ENCODE results near the gene VGLL3. TPM values are rescaled to one million over a fixed set of nuclear protein-coding genes. Genes with fewer than 3 reads are reported as not detected.
A peak's percentile ranks its signal among the peaks of the same experiment; 100 is the strongest.

The VGLL3 gene
- total RNA-seq, 1 donor from 2014 or later, result 1.1 TPM

- no peak for TF ChIP-seq CTCF (IDR thresholded peaks at IDR 0.05; ENCODE audit: insufficient read depth, low read length, severe bottlenecking)
- no peak for FAIRE-seq
- no peak for DNase-seq (ENCODE audit: low read depth)
- no peaks in the 10 kb centered on the region for H3K27me3 ChIP-seq (ENCODE audit: control insufficient read depth, insufficient read depth, low read length)
- no peaks in the 10 kb centered on the region for H3K36me3 ChIP-seq (ENCODE audit: control insufficient read depth, insufficient read depth, low read length)
- no peak overlapping the region for H3K4me3 ChIP-seq (ENCODE audit: low read depth, low read length)
Measured at GRCh38 chr3:86989006-86989405, 1.9 kb downstream of the VGLL3 start.

GRCh38 chr3:86988235-86988634 is 2.7 kb downstream of the VGLL3 start:
- Histone ChIP-seq H3K36me3 (ENCODE audit: control insufficient read depth, insufficient read depth, low read length) (no peaks in the 10 kb centered on the region), H3K27me3 (ENCODE audit: control insufficient read depth, insufficient read depth, low read length) (no peaks in the 10 kb centered on the region), H3K4me3 (ENCODE audit: low read depth, low read length) (no peak overlapping the region)
- FAIRE-seq, result no peak
- DNase-seq (ENCODE audit: low read depth), result peak; percentile 92
- no peak for TF ChIP-seq CTCF (IDR thresholded peaks at IDR 0.05; ENCODE audit: insufficient read depth, low read length, severe bottlenecking)

GRCh38 chr3:86987421-86987715 is 3.6 kb downstream of the VGLL3 start:
- DNase-seq (ENCODE audit: low read depth), result no peak
- FAIRE-seq, result no peak
- TF ChIP-seq CTCF (IDR thresholded peaks at IDR 0.05; ENCODE audit: insufficient read depth, low read length, severe bottlenecking), result no peak
- Histone ChIP-seq H3K27me3 (ENCODE audit: control insufficient read depth, insufficient read depth, low read length) (no peaks in the 10 kb centered on the region), H3K36me3 (ENCODE audit: control insufficient read depth, insufficient read depth, low read length) (no peaks in the 10 kb centered on the region), H3K4me3 (ENCODE audit: low read depth, low read length) (no peak overlapping the region)

- no peak for TF ChIP-seq CTCF (IDR thresholded peaks at IDR 0.05; ENCODE audit: insufficient read depth, low read length, severe bottlenecking)
- DNase-seq (ENCODE audit: low read depth) (peak; percentile 46), FAIRE-seq (no peak)
- H3K36me3 ChIP-seq (ENCODE audit: control insufficient read depth, insufficient read depth, low read length), result no peaks in the 10 kb centered on the region
- H3K27me3 ChIP-seq (ENCODE audit: control insufficient read depth, insufficient read depth, low read length), result no peaks in the 10 kb centered on the region
- no peak overlapping the region for H3K4me3 ChIP-seq (ENCODE audit: low read depth, low read length)
Measured at GRCh38 chr3:86986671-86987420, 4.1 kb downstream of the VGLL3 start.

- H3K36me3 ChIP-seq (ENCODE audit: control insufficient read depth, insufficient read depth, low read length), result no peaks in the 10 kb centered on the region
- no peak for FAIRE-seq
Measured at GRCh38 chr3:86985181-86985826, 5.6 kb downstream of the VGLL3 start.

More at GRCh38 chr3:86985181-86985826, 5.6 kb downstream of the VGLL3 start:
- no peak for DNase-seq (ENCODE audit: low read depth)
- no peak for TF ChIP-seq CTCF (IDR thresholded peaks at IDR 0.05; ENCODE audit: insufficient read depth, low read length, severe bottlenecking)
- Histone ChIP-seq H3K4me3 (ENCODE audit: low read depth, low read length) (no peak overlapping the region), H3K27me3 (ENCODE audit: control insufficient read depth, insufficient read depth, low read length) (no peaks in the 10 kb centered on the region)
